Activated CD8-positive, alpha-beta memory T cell treated with anti-CD3 and anti-CD28 coated beads, Interleukin-2, amount 10 ng/mL, durations not matched to agents 7 days and 5 days (primary cell): ENCODE measurements around the gene CAMK2G. TPM values are rescaled to one million over a fixed set of nuclear protein-coding genes. Genes with fewer than 3 reads are reported as not detected.

ENCODE experiments used
- ATAC-seq: fragments of 150-1000 bp; cut with Tn5 transposase; one replicate; pipeline ENCODE4 v1.10.0; 2021; ENCODE audit warnings: moderate library complexity
- CTCF ChIA-PET: fragments of 350-600 bp; sonication (Branson Sonifier 250); formaldehyde crosslinking; loops from one replicate; lab custom pipeline; 2021; ENCODE audit warnings: antibody characterized with exemption; lab: Charles Lee
- DNase-seq: peaks from one replicate; pipeline ENCODE4 v3.0.0-alpha.2; 2020
- H3K27ac Mint-ChIP-seq: one replicate; pipeline ENCODE4 v1.8.0; 2021; ENCODE audit warnings: mild to moderate bottlenecking, mixed read lengths
- H3K27me3 Mint-ChIP-seq: one replicate; pipeline ENCODE4 v1.8.0; 2021; ENCODE audit warnings: mixed read lengths
- H3K36me3 Mint-ChIP-seq: one replicate; pipeline ENCODE4 v1.8.0; 2021; ENCODE audit warnings: mild to moderate bottlenecking, mixed read lengths
- H3K4me1 Mint-ChIP-seq: one replicate; pipeline ENCODE4 v1.8.0; 2021; ENCODE audit warnings: mixed read lengths
- H3K4me3 Mint-ChIP-seq: one replicate; pipeline ENCODE4 v1.8.0; 2021; ENCODE audit warnings: mild to moderate bottlenecking, moderate library complexity, mixed read lengths
- H3K9me3 Mint-ChIP-seq: one replicate; pipeline ENCODE4 v1.8.0; 2022; ENCODE audit warnings: low read depth, mixed read lengths
- total RNA-seq, 2 experiments: library from RNA; stranded (reverse); gene quantifications; one replicate each; pipeline ENCODE4 v1.2.3, GENCODE V29; 2021

The CAMK2G gene
- total RNA-seq, 2 experiments from 2014 or later, result 30.8 to 49.2 TPM

DNA sequence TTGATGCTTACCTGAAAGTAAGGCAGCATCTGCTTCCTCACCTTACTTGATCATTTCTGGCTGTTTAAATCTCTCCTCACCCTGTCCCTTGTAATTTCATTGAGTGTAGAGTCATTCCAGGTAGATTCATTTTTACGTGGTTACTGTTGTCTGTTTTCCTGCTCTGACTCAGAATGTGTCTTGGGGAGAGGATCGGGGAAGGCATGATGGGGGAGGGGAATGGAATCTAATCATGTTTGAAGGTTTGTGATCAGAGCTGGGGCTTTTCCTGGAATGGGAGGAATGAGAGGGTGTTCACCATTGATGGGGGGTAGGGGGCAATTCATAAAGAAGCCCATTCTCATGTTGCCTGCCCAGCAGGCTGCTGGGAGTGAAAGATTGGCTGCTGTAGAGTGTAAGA, 111.4 kb downstream of the CAMK2G start:
- no peak for DNase-seq
- Mint-ChIP-seq H3K27ac (peak overlapping the region; percentile 71), H3K4me1 (peaks cover 60% of the 10 kb centered on the region), H3K4me3 (no peak overlapping the region), H3K9me3 (no peaks in the 10 kb centered on the region), H3K27me3 (no peaks in the 10 kb centered on the region), H3K36me3 (peaks cover 68% of the 10 kb centered on the region)
- CTCF ChIA-PET, result interaction anchor here (1.4 to 2.8 kb wide), 2 partner anchors 10 to 18 kb away, joined by 6 to 12 read pairs; partner anchors contain the start of gene SEC24C
- ATAC-seq, result peak; percentile 25

Other genes with a start within 250 kb of the CAMK2G start
- gene MYOZ1, start 233.1 kb downstream of the CAMK2G start, total RNA-seq, result not detected
- gene SYNPO2L, start 218.5 kb downstream of the CAMK2G start, total RNA-seq, result under 1 TPM in 1 of 2 experiments, not detected in 1; 0.06 TPM
- gene AGAP5, start 176.4 kb downstream of the CAMK2G start, total RNA-seq, result 10 to 100 TPM in 1 of 2 experiments, 1 to 10 TPM in 1; 9.8 to 12.3 TPM
- gene SEC24C, start 130.2 kb downstream of the CAMK2G start, total RNA-seq, result 10 to 100 TPM; 84.5 to 98.0 TPM
- 10 to 100 TPM; 29.0 to 36.2 TPM for gene CHCHD1, start 92.5 kb downstream of the CAMK2G start, total RNA-seq
- 10 to 100 TPM; 73.6 to 83.7 TPM for gene ZSWIM8, start 88.9 kb downstream of the CAMK2G start, total RNA-seq
- gene NDST2, start 63.0 kb downstream of the CAMK2G start, total RNA-seq, result 10 to 100 TPM; 49.4 to 64.5 TPM
- 1 to 10 TPM; 2.2 to 4.8 TPM for gene PLAU, start 36.6 kb upstream of the CAMK2G start, total RNA-seq
- 10 to 100 TPM; 19.8 to 28.4 TPM for gene VCL, start 123.6 kb upstream of the CAMK2G start, total RNA-seq